ENCODE results near the gene UNC5B.
A peak's percentile ranks its signal among the peaks of the same experiment; 100 is the strongest.

Gene UNC5B

DNA sequence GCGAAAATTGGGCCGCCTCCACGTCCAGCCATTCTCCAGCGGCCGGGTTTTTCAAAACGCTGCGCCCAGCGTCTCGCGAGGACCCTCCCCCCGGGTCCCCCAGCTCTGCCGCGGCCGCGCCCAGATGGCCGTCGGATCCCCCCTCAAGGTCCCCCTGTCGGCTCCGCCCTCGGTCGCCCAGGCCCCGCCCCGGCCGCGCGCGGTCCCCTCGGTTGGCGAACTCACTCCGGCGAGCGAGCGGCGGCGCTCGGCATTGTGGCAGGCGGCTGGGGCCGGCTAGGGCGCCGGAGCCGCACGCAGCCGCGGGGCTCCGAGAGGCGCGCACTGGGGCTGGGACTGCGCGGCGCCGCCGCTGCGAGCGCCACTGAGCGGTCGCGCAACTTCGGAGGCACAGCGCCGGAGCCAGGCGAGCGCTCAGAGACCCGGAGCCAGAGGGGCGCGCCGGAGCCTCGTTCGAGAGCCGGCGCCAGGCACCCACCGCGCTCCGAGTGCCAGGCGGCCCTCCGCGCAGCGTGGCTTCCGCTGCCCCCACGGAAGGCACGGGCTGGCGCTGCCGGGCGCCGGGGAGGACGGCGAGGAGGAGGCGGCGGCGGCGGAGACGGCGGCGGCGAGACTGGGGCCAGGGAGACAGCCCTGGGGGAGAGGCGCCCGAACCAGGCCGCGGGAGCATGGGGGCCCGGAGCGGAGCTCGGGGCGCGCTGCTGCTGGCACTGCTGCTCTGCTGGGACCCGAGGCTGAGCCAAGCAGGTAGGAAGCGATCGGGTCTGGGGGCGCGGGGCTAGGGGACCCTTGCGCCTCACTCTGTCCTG is at the start of gene UNC5B:
UNC5B (plus strand) TSS at position 253 of the 809 bp plus-strand sequence; CDS start at position 669, 416 bp downstream.
- DNase-seq, result peak; percentile 93

DNA sequence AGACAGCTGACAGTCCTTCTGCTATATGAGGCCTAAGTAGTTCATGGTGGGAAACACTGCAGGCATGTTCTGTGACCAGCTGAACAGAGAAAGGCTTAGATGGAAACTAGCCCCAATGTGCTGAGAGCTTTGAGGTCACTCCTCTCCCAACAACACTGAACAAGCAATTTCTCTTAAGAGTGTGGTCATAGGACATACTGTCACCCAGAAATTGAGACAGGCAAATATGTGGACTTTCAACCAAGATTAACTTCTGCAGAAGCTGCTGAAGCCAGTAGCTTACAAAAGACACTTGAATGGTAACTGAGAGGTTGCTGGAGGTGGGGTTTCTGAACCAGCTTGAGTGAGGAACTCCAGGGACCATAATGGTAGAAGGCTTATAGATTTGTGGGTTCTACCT is 38.9 kb upstream of the UNC5B start:
- no peak for DNase-seq

DNA sequence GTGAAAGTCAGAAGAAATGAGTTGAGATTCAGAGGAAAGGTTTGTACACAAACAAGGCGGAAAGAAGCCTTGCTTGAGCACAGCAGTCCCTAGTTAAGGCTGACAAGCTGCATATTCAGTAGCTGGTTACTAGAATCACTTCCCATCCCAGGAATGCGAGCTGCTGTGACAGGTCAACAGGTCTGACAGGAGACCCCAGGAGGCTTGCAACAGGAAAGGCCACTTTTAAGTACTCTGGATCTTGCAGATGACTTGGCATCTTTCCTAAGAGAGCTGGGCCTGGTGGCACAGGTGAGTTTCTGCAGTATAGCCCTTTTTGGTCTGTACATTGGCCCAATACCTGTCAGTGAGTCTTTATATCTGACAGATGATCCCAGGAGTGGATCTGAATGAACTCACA is 35.7 kb upstream of the UNC5B start:
- no peak for DNase-seq

DNA sequence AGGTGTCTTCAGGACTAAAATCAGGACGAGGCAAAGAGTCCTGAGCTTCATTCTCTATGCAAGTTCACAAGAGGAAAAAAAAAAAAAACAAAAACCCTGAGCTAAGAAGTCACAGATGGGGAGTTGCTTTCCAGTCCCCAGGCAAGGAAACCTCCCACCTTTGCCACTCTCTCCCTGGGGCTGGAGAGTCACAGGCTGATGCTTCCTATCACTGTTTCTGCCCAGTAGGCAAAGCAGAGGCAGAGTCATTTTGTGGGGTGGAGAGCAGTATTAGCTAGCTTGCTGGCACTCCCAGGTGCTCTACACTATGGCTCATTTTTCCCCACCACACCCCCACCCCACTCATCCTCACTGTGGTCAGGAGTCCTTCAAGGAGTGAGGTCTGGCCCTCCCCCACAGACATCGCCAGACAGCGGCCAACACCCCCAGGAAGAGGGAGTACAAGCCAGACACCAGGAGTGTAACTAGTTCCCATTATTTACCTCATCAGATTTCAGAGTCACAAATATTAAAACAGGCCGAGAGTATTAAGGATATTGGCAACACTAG is 34.6 kb upstream of the UNC5B start:
- DNase-seq, result no peak

DNA sequence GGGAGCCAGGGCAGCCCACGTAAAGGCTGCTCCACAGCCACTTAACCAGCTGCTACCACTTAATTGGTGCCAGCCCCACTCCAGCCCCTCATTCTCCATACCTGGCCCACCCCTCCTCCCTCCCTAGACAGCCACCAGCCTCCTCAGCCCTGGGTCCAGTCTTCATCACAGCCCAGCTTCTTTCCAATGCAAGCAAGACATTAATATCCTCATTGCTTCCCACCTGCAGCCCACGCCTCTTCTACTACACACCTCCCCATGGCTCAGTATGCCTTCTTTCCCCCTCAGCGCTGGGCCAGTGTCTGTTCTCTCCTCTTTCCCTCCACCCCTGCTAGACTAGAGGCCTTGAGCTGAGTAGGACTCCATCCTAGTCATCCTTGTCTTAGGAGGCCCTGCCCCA is 33.5 kb upstream of the UNC5B start:
- DNase-seq, result no peak

DNA sequence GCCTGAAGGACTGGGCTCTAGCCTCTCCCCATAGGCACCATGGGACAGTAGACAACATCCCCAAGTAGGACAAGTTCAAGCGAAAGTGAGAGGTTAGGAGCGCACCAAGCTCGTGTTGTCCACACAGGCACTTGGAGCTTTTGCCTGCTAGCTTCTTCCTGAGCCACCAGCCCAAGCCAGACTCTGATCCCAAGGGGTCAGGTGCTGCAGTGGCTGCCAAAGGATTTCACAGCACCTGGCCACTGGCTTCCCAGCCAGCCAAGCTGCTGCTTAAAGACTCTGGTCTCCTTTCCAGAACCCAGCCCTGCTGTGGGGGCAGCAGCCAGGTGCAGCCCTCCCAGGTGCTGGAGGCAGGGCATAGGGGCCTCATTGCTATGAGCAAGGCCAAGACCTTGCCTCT is 33.0 kb upstream of the UNC5B start:
- no peak for DNase-seq

DNA sequence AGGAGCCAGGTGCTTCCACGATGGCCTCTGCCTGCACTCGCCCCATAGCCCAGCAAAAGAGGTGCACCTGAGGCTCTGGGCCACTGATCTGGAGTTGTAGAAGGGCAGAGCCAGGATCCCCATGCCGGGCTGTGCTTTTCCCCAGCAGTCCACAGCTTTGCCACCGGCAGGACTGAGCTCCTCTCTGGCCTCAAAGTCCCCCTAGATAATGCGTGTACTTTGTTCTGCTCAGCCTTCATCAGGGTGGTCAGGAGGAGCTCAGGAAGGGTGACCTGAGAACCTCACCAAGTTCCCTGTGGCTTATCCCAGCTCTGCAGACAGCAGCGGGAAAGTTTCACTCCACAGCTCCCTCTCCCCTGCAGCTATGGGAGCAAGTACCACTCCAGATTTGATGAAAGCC is 27.9 kb upstream of the UNC5B start:
- no peak for DNase-seq

DNA sequence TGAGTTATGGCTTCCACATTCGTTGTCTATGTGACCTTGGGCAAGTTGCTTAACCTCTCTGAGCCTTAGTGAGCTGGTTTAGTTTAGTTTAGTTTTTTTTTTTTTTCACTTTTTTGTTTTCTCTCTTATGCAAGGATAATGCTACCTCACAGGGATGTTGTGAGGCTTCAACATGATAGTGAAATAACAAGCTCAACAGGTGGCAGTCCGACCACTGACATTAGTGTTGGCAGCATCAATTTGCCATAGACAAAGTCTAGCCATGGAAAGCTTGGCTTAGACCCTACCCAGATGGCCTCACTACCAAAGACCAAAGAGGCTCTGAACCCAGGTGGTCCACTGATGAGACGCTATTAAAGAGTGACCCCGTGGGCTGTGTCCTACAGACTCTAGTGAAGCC is 27.2 kb upstream of the UNC5B start:
- no peak for DNase-seq

DNA sequence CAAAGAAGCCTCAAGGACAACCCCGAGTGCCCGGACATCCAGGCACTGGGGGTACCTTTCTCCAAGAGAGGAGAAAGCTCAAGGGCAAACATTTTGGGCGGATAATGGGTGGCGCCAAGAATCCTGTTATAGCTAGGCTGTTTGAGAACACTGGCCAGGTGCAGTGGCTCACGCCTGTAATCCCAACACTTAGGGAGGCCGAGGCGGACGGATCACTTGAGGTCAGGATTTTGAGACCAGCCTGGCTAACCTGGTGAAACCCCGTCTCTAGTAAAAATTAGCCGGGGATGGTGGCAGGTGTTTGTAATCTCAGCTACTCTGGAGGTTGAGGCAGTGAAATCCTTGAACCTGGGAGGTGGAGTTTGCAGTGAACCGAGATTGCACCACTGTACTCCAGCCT is 25.2 kb upstream of the UNC5B start:
- no peak for DNase-seq

DNA sequence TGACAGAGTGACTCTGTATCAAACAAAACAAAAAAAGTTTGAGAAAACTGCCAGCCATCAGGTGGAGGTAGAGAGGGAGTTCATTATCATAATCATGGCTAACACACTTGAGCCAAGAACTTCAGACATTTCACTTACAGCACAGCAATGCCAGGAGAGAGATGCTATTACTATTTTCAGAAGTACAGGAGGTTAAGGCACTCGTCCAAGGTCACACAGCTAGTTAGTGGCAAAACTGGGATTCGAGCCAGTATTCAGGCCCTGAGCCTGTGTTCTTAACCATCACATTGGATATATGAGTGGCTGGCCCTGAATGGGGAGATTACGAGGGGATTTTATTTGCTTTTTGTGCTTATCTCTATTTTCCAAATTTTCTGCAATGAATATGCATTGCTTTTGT is 24.8 kb upstream of the UNC5B start:
- DNase-seq, result no peak

DNA sequence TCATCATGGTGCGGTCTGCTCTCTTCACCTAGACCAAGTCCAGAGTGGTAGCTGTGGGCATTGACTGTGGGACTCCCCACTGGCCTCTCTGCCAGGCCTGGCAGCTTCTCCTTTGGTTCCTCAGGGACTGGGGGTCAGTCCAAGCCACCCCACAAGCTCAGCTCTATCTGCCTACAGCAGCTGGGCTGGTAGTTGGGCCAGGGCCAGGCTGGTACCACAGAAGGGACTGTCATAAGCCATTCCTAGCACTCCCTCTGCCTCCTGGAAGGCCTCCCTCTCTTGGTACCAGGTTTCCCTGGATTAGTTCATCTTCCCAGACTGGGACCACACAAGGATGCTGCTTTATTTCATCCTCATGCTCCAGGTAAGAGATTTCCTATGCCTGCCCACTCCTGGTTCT is 24.2 kb upstream of the UNC5B start:
- no peak for DNase-seq

DNA sequence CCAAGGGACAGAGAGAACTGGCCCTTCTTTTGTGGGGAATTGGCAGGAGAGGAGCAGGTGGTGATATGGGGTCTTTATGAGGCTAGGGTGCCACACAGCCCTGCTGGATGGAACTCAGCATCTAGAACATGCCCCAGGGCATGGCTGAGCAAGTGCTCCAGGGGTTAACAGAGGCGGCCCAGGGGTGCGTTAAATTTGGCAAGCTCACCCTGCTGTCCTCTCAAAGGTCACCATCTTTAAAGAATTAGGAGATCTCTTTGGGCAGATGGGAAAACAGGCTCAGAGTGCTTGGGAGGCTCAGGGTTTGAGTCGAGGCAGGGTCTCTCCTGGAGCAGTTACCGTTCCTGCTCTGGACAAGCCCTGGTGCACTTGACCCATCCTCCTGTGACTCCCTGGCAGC is 21.4 kb upstream of the UNC5B start:
- DNase-seq, result no peak

DNA sequence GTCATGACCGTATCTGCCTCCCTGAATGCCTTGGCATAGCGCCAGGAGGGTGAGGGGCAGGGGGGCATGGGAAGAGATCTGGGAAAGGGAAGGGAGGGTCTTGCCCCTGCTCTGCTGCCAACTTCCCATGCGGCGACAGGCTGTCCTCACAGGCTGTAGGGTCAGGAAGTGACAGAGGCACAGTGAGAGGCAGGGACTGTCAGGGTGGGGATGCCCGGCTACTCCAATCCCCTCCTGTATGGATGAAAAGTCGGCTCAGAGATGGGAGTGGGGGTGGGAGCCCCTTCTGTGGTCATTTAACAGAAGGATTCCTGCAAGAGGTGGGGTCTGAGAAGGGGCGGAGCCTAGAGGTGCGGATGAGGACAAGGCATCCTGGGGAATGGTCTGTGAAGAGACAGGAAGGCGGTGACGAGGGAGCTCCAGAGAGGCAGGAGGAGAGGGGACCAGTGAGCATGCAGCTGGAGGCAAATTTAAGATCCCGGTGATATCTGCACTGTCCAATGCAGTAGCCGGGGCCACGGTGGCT is 20.8 kb upstream of the UNC5B start:
- no peak for DNase-seq

DNA sequence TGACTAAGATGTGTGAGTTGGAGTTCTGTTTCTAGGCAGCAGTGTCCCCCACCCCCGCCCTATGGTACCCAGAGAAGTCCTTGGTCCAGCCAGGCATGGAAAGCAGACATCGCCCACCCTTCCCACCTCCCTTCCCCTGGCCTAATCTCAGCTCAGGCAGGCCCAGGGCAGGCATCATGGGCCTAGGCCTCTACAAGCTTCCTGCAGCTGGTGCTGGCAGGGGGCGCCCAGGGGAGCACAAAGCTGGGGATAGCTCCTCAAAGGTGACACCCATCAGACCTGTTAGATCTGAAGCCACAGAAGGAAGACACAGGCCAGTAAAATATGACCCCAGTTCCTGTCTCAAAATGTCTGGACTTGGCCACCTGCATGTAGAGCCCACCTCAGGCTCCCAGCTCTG is 18.9 kb upstream of the UNC5B start:
- no peak for DNase-seq

DNA sequence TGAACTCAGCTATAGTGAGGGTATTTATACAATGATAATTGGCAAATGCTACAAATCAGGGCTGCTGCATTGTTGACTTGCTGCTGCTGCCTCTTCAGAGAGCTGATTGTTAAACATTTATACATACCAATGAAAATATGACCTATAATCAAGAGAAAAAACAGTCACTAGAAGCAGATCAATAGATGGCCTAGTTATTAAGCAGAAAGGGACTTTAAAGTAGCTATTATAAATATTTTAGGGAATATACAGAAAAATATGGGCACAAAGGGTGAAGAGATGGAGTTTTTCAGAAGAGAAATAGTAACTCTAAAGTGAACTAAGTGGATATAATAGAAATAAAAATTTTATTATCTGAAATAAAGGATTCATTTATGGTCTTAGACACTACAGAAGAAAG is 14.4 kb upstream of the UNC5B start:
- no peak for DNase-seq

DNA sequence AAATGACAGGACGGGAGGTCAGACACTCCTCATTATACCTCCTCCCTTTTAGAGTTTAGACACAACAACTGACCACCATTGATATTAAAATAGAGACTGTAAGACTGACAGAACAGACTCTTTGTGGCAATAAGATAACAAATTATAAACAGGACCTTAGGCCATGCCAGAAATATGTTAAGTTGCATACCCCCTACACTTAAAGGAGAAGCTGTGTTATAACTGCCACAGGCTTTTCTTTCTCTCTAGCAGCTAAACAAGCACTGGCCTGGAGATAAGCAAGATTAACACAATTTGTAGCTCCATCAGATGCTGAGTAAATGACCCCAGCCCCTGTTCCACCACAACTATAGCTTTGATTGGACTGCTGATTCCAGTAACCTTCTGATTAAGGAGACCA is 10.5 kb upstream of the UNC5B start:
- no peak for DNase-seq

DNA sequence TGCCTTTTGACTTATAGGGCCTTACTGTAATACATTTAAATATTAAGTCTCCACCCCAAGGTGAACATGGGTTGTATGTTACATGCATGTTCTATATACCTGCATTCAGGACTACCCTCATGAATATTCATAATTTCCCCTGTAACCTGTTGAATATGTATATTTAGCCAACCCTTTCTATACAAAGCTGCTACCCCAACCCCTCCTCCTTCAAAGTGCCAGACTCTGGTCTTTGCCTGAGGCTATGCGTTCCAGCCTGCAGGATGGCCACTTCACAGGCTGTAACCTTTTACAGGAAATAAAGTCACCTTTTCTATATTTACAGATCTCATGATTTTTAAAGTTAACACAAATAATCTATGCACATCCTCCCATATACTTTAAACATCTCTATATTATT is 10.1 kb upstream of the UNC5B start:
- no peak for DNase-seq

DNA sequence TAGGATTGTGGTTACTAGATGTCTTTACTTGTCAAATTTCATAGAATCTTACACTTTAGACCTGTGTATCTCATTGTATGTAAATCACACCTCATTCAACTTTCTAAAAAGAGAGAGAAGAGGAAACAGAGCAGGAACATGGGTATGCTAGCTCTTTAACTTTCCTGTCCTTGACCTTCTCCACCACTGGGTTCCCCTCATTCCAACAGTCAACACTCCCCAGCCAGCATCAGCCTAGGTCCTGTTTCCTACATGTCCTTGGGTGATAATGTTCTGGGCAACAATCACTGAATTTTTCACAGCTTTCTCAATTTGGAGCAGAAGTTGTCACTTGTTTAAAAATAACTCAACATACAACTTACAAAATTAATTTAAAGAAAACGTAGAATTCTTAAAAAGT is 9.2 kb upstream of the UNC5B start:
- no peak for DNase-seq

DNA sequence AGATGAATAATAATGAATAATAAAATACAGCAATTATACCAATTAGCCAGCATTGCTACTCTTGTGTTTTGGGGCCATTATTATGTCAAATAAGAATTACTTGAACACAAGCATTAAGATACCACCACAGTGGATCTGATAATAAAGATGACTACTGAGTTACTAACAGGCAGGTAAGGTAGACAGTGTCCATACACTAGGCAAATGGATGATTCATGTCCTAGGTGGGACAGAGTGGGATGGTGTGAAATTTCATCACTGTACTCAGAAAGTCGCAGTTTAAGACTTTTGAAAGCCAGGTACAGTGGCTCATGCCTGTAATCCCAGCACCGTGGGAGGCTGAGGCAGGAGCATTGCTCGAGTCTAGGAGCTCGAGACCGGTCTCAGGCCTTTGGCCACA is 8.7 kb upstream of the UNC5B start:
- no peak for DNase-seq

DNA sequence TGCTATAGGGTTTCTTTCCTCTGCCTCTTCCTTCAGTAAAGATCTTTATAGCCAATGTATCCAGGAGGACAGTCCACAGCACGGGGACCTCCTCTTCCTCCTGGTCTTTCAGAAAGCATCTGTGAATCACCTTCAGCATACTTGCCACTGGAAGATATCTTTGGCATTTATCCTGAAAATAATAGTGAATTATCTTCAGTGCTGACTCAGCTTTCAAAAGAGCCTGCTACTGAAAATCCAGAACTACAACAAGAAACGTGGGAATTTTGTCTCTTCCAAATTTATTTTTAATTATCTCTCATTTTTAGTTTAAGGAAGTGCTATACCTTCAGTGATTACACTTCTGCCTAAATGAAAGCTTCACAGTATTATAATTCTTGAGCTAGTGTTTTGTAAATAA is 7.6 kb upstream of the UNC5B start:
- no peak for DNase-seq

DNA sequence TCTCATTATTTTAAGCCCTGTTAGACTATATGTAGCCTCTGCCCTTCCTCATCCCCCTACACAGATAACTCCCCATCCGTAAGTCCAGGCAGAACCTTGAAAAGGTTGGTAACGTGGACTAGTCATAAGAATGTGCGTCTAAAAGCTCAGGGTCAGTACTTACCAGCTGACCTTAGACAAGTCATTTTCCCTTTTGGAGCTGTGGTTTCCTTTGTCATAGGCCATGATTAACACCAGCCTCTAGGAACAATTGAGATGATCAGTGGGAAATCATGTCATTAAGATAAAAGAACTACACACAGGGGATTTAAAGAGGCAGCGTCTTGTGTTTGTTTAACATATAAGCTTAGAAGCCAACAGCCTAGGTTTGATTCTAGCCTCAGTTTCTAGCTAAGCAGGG is 6.9 kb upstream of the UNC5B start:
- no peak for DNase-seq

DNA sequence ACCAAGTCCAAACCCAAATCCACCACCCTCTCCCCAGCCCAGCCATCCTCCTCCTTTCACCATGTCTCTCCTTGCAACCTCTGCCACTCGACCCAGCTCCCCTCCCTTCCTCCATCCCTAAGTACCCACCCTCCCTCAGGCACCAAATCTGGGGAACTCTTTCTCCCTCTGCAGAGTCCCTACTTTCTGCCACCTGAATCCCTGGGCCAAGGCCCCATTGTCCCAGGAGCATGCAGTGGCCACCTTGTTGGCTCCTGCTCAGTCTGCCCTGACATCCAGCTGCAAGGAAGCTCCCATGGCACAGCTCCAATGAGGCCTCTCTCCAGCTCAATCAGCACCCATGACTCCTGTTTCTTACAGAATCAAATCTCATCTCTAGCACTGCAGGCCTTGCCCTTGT is 5.5 kb upstream of the UNC5B start:
- no peak for DNase-seq

DNA sequence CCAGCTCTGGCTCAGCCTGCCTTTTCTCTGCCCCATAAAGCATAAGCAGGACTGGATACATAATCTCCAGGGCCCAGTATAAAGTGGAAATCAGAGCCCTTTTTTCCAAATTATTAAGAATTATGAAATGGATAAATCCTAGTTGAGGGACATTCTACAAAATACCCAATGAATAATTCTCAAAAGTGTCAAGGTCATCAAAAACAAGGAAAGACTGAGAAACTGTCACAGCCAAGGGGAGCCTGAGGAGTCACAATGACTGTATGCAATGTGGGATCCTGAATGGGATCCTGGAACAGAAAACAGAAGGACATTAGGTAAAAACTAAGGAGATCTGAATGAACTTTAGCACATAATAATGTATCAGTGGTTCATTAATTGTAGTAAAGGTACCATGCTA is 4.8 kb upstream of the UNC5B start:
- no peak for DNase-seq

DNA sequence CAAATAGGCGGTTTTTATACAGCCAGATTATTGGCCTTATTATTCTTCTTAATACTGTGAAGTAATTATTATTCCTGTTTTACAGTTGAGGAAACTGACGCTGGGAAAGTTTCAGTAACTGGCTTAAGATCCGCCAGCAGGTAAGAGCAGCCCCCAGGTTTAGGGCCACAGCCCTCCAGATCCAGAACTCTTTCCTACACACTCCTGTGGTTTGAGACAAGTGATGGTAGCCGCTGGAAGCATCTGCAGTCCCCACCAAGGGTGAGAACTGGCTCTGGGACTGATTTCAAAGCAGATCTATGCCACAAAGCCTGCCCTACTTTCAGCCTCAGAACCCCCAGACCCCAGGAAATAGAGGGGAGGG is 3.0 kb upstream of the UNC5B start:
- no peak for DNase-seq
